ENCODE results near the gene INSYN2B.
"Not testable (repeated sequence)": the region's sequence is repeated elsewhere in the genome, so short reads cannot be mapped to it uniquely, and the experiment has no call there.

INSYN2B gene

GRCh38 chr5:169970339-169970738 lies 10.0 kb downstream of the INSYN2B start:
- no peak for TF ChIP-seq CTCF (IDR thresholded peaks at IDR 0.05; ENCODE audit: borderline replicate concordance, control extremely low read depth, extremely low read depth, insufficient read depth, missing control alignments)
- in situ Hi-C loops (cut with MboI; ENCODE audit: low sequenced_read_pairs, unreplicated experiment), result no loop called here
- DNase-seq (ENCODE audit: low spot score), result no peak

GRCh38 chr5:169964246-169964645 lies 16.0 kb downstream of the INSYN2B start:
- TF ChIP-seq CTCF (IDR thresholded peaks at IDR 0.05; ENCODE audit: borderline replicate concordance, control extremely low read depth, extremely low read depth, insufficient read depth, missing control alignments), result no peak
- in situ Hi-C loops (cut with MboI; ENCODE audit: low sequenced_read_pairs, unreplicated experiment), result no loop called here
- no peak for DNase-seq (ENCODE audit: low spot score)

GRCh38 chr5:169960659-169961058 lies 19.6 kb downstream of the INSYN2B start:
- TF ChIP-seq CTCF (IDR thresholded peaks at IDR 0.05; ENCODE audit: borderline replicate concordance, control extremely low read depth, extremely low read depth, insufficient read depth, missing control alignments), result no peak
- in situ Hi-C loops (cut with MboI; ENCODE audit: low sequenced_read_pairs, unreplicated experiment), result no loop called here
- DNase-seq (ENCODE audit: low spot score), result no peak

- DNase-seq (ENCODE audit: low spot score), result no peak
- no peak for TF ChIP-seq CTCF (IDR thresholded peaks at IDR 0.05; ENCODE audit: borderline replicate concordance, control extremely low read depth, extremely low read depth, insufficient read depth, missing control alignments)
Measured at GRCh38 chr5:169958278-169958677, 22.0 kb downstream of the INSYN2B start.

GRCh38 chr5:169956756-169957155 lies 23.5 kb downstream of the INSYN2B start:
- no peak for DNase-seq (ENCODE audit: low spot score)
- no peak for TF ChIP-seq CTCF (IDR thresholded peaks at IDR 0.05; ENCODE audit: borderline replicate concordance, control extremely low read depth, extremely low read depth, insufficient read depth, missing control alignments)
- in situ Hi-C loops (cut with MboI; ENCODE audit: low sequenced_read_pairs, unreplicated experiment), result no loop called here

More at GRCh38 chr5:169958278-169958677, 22.0 kb downstream of the INSYN2B start:
- in situ Hi-C loops (cut with MboI; ENCODE audit: low sequenced_read_pairs, unreplicated experiment), result no loop called here

- in situ Hi-C loops (cut with MboI; ENCODE audit: low sequenced_read_pairs, unreplicated experiment), result no loop called here
- no peak for TF ChIP-seq CTCF (IDR thresholded peaks at IDR 0.05; ENCODE audit: borderline replicate concordance, control extremely low read depth, extremely low read depth, insufficient read depth, missing control alignments)
- no peak for DNase-seq (ENCODE audit: low spot score)
Measured at GRCh38 chr5:169956126-169956525, 24.2 kb downstream of the INSYN2B start.

- no peak for TF ChIP-seq CTCF (IDR thresholded peaks at IDR 0.05; ENCODE audit: borderline replicate concordance, control extremely low read depth, extremely low read depth, insufficient read depth, missing control alignments)
- in situ Hi-C loops (cut with MboI; ENCODE audit: low sequenced_read_pairs, unreplicated experiment), result no loop called here
- DNase-seq (ENCODE audit: low spot score), result no peak
Measured at GRCh38 chr5:169954786-169955185, 25.5 kb downstream of the INSYN2B start.

GRCh38 chr5:169953196-169953595 lies 27.1 kb downstream of the INSYN2B start:
- in situ Hi-C loops (cut with MboI; ENCODE audit: low sequenced_read_pairs, unreplicated experiment); DNase-seq (ENCODE audit: low spot score): not testable (repeated sequence)

All from GM13976 (cell line).